ENCODE results near the gene OR4M1.
"Not testable (repeated sequence)": the region's sequence is repeated elsewhere in the genome, so short reads cannot be mapped to it uniquely, and the experiment has no call there.

DNA sequence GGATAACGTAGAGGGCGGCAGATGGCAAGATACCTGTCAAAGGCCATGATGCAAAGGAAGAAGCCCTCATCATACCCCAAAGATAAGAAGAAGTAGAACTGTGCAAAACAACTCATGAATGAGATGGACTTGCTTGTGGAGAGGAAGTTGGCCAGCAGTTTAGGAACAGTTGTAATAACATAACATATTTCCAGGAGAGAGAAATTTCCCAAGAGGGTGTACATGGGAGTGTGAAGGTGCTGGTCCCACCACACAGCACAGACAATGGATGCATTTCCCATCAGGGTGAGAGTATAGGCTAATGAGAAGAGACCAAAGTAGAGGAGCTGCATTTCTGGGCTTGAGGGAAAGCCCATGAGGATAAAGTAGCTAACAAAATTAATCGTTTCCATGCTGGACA, 39.4 kb upstream of the OR4M1 start:
- TF ChIP-seq, protein P1, sequence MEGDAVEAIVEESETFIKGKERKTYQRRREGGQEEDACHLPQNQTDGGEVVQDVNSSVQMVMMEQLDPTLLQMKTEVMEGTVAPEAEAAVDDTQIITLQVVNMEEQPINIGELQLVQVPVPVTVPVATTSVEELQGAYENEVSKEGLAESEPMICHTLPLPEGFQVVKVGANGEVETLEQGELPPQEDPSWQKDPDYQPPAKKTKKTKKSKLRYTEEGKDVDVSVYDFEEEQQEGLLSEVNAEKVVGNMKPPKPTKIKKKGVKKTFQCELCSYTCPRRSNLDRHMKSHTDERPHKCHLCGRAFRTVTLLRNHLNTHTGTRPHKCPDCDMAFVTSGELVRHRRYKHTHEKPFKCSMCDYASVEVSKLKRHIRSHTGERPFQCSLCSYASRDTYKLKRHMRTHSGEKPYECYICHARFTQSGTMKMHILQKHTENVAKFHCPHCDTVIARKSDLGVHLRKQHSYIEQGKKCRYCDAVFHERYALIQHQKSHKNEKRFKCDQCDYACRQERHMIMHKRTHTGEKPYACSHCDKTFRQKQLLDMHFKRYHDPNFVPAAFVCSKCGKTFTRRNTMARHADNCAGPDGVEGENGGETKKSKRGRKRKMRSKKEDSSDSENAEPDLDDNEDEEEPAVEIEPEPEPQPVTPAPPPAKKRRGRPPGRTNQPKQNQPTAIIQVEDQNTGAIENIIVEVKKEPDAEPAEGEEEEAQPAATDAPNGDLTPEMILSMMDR (optimal IDR thresholded peaks at IDR 0.05 in 1 of 3, IDR thresholded peaks at IDR 0.05 in 1 of 3, conservative IDR thresholded peaks at IDR 0.05 in 1 of 3; ENCODE audit: extremely low read depth in 1 of 3, insufficient read depth in 2 of 3, low read length in 3 of 3), result not testable (repeated sequence)
- TF ChIP-seq EZH2 (IDR thresholded peaks at IDR 0.05; ENCODE audit: low read length), result not testable (repeated sequence)
